Testis (tissue), 2 donors: ENCODE data around the gene HBP1.

Source experiments
- CTCF ChIP-seq, 3 experiments: fragments of 450-650 bp in 2 of 3; fragments of 200-600 bp in 1 of 3; sonication (generic) in 1 of 3; IDR thresholded peaks; one replicate each; pipeline ENCODE4 v1.5.1; 2016 to 2019; ENCODE audit warnings: antibody characterized with exemption in 3 of 3, mild to moderate bottlenecking in 2 of 3, moderate library complexity in 1 of 3
- POLR2A ChIP-seq: fragments of 450-650 bp; IDR thresholded peaks from one replicate; pipeline ENCODE4 v1.6.1; 2017; ENCODE audit warnings: antibody characterized with exemption, mild to moderate bottlenecking, moderate library complexity

- no peak for TF ChIP-seq POLR2A
- TF ChIP-seq CTCF (IDR thresholded peaks at IDR 0.05) = no peak
Observed at GRCh38 chr7:107154826-107155225, 14.0 kb upstream of the HBP1 start.
